ENCODE results near the gene FAM210B.
"Not testable (repeated sequence)": the region's sequence is repeated elsewhere in the genome, so short reads cannot be mapped to it uniquely, and the experiment has no call there.

Gene FAM210B, protein sequence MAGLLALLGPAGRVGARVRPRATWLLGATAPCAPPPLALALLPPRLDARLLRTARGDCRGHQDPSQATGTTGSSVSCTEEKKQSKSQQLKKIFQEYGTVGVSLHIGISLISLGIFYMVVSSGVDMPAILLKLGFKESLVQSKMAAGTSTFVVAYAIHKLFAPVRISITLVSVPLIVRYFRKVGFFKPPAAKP

DNA sequence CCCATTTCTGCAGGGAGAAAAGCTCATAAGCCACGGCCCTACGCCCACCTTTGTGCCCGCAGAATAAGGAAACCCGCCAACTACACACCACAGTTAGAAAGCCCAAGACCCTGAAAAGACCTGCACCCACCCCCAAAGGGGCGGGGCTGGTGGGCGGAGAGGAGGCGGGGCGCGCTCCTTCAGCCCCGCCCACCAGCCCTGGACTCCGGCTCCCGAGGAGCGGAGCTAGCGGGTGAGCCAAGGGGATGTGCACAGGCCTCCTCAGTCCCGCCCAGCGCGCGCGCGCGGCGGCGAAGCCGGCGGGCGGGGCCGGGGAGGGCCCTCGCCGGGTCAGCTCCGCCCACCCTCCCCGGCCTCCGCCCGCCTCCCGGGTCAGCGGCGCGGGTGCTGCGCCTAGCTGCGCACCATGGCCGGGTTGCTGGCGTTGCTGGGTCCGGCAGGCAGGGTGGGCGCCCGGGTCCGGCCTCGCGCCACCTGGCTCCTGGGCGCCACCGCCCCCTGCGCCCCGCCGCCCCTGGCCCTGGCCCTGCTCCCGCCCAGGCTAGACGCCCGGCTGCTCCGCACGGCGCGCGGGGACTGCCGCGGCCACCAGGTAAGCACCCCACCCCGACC lies at the start of gene FAM210B:
Gene FAM210B, plus strand, starts transcription at position 375 of the 612 bp plus-strand sequence. Its CDS starts 32 bp downstream, at position 407.
- peak; percentile 85 for DNase-seq

DNA sequence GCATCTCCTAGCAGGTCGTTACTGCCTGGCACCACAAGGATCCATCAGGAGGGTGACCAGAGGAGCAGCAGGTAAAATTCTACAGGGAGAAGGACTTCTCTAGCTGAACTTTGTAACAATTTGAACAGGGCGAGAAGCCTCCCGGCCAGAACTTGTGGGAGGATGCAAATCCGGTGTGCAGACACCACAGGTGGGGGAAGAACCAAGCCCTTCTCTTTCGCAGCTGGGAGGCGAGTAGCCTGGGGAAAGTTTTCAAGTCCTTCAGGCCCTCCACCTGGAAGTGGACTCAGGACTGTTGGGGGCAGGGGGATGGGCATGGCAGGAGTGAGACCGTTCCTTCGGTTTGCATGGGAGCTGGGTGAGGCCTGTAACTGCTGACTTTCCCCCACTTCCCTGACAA lies 42.7 kb upstream of the FAM210B start:
- DNase-seq = no peak

DNA sequence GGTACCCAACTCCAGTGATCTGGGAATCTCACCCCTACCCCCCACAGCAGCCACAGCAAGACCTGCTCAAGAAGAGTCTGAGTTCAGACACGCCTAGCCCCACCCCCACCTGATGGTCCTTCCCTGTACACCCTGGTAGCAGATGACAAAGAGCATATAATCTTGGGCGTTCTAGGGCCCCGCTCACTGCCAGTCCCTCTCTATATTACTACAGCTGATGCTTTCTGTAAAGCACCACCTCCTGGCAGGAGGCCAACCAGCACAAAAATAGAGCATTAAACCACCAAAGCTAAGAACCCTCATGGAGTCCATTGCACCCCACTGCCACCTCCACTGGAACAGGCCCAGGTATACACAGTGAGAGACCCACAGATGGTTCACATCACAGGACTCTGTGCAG lies 42.3 kb upstream of the FAM210B start:
- DNase-seq = no peak

DNA sequence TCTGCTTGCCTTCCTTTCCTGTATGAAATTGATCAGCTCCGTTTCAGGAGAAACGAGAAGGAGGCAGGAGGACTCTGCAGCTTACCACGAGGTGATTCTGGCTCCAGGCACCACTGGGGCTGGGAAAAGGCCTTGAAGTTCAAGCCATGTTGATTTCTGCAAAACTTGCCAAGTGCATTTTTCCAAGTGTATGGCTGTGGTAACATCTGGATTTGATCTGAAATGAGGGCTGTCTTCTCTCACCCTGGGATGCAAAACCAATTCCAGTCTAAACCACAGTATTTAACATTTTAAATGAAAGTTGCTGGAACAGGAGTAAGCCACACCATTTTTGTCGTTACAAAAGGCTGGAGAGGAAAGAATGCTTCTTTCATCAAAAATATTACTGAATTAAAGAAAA lies 36.1 kb upstream of the FAM210B start:
- no peak for DNase-seq

DNA sequence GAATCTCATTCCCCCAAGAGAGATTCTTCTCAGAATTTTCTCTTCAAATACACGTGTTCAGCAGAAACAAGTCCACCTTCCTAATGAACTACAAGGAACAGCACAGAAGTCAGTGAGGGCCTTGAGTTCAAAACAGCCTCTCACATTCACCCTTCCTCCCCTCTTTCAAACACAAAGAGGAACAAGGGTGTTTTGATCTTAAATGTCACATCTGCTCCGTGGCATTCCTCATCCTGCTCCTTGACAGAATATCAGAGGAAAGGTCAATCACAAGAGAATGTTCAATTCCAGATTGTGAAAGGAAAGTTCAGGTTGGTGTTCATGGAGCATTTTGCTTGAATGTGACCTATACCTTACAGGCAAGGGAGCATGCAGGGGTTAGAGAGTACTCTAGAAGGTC lies 35.6 kb upstream of the FAM210B start:
- no peak for DNase-seq

DNA sequence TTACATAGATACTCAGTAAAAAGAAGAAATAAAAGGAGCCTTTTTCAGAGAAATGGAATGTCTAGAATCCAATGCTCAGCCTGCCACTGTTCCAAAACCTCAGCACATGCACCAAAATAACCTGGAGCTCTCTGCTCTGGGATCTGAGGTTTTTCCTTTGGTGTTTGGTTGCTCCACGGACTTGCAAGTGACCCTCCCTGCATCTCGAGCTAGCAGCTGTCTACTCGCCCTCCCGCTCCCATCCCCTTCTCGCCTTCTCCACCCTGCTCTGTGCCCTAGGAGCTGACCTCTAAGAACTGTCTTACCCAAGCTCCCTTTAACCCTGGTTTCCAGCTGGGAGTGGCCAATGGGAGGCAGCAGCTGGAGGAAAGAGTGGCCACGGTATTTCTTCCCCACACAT lies 35.1 kb upstream of the FAM210B start:
- no peak for DNase-seq

DNA sequence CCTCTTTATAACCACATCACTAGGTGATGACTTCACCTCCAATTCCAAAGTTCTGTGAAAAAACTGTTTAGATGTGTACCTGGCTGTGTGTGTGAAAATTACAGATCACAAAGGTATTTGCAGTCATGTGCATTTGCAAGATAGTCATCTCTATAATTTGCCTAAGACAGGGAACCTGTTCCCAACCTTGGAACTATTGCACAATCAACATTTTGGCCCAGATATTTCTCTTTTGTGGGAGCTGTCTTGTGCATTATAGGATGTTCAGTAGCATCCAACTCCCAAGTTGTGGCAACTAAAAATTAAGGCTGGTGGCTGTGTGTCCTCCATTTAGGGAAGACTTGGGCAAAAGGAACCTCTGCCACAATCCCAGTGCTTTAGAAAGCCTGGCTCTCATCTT lies 34.0 kb upstream of the FAM210B start:
- DNase-seq = no peak

DNA sequence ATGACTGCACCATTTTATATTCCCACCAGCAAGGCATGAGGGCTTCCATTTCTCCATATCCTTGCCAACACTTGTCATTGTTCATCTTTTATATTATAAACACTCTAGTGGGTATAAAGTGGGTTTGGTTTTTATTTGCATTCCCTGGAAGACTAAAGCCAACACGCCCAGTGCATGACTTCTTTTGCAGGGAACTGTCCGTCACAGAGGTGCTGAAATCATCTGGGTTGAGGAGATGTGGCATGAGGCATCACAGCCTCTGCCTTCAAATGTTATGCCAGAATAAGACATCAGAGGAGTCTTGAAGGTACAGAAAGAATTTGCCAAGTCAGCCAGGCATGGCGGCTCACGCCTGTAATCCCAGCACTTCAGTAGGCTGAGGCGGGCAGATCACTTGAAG lies 29.9 kb upstream of the FAM210B start:
- DNase-seq = no peak

DNA sequence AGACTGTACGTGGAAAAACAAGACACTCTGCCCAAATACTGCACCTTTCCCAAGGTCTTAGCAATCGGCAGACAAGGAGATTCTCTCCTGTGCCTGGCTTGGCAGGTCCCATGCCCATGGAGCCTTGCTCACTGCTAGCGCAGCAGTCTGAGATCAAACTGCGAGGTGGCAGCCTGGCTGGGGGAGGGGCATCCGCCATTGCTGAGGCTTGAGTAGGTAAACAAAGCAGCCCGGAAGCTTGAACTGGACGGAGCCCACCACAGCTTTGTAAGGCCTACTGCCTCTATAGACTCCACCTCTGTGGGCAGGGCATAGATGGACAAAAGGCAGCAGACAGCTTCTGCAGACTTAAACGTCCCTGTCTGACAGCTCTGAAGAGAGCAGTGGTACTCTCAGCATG lies 22.1 kb upstream of the FAM210B start:
- DNase-seq = not testable (repeated sequence)

DNA sequence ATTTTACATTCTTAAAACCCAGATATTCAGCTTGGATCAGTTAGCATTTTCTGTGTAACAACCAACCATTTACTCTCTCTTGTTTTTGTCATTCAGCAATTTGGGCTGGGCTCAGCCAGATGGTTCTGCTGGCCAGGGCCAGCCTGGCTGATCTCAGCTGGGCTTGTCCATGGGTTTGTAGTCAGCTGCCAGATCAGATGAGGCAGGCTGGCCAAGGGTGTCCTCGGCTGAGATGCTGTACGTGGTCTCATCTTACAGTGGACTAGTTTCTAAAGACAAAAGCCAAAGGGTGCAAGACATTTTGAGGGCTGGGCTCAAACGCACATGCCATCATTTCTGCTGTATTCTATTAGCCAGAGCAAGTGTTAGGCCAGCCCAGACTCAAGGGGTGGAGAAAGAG lies 16.0 kb upstream of the FAM210B start:
- DNase-seq = no peak

DNA sequence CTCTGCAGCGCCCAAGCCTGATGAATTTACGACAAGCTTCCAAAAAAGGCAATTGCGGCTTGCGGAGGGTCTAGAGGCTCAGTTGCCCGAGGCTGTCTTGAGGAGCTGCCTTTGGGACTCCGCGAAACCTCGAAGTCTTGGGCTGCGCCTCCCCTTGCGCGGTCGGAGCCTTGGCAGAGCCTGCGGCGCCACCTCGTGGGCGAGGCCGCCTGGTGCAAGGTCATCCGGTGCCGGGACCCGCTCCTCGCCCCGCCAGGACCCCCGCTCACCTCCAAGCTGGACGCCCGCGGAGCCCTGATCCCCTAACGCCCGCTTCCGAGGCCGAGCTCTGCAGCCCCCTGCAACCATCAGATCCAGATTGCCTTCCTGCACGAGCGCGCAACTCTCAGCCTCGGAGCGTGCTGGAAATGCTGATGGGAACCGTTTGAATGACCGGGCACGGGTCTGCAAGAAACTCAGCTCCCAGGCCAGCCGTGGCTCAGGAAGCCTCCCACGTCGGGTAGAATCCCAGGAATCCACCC lies 14.9 kb upstream of the FAM210B start:
- no peak for DNase-seq

DNA sequence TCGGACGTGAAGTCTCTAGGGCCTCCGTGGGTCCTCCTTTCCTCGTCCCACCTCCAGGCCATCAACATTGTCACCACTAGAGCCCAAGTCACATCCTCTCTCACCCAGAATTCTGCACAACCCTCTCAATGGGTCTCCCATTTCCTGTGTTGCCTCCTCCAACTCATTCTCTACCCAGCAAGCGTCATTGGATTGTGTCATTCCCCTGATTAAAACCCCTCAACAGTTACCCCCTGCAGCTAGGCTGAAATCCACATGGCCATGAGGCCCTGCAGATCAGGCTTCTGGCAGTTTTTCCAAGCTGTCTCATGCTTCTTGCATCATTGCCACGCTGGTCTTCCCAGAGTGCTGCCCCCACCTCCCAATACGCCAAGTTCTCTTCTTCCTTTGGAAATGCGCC lies 12.9 kb upstream of the FAM210B start:
- no peak for DNase-seq

DNA sequence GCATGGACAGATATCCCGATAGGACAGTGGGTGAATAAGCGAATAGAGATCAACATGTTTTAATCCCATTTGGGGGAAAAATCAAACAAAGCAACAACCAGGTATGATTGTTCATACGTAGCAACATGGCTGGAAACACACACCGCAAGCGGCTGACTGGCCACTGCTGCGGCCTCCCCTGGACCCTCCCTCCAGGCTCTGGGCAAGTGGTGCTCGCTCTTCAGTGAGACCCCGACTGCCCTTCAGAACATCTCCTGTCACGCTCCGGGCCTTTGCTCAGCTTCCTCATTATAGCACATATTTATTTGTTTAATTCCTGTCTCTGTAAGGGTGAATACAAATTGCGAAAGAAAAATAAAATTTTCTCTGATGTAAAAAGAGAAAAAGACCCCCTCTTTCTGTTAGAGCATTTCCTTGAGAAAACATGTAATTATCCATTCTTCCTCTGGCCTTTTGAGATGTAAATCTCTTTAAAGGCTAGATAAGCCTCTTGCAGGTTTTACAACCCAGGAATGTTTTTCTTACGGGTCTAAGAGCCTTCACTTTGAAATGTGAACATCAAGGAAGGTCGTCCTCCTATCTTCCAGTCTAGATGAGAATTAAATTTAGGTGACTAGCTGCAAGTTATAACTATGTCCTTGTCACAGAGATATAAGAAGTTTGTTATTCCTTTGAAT lies 11.0 kb upstream of the FAM210B start:
- no peak for DNase-seq

DNA sequence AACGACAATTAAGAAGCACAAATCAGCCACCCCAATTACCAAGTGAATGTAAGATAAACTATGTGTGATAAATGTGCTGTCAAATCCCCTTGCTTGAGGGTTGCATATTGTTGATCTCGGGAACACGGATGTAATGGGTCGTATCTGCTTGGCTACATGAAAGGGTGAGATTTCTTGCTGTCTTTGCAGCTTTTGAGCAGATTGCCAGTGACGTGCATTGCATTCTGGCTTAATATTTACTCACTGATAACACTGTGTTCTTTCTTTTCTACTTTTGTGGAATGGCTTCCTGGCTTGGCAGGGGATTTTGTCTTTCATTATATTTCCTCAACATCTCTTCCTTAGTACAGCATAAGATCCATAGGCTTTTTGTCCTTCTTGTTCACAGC lies 10.5 kb upstream of the FAM210B start:
- DNase-seq = no peak

DNA sequence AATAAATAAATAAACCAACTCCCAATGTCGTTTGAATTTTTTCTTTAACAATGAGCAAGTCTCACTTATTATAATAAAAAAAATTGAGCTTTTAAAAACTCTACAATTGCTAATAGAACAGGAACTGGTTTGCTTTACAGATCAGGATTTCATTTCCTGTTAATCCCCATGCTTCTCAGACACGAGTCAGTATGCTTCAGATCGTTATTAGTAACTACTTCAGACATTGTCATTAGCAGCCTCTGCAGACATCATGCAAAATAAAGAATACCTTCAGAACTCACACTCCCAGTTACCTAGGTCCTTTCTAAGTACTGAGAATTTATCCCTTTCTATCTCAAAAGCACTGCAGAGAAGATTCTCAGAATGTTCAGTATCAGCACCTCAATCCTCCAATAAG lies 10.0 kb upstream of the FAM210B start:
- DNase-seq = no peak

DNA sequence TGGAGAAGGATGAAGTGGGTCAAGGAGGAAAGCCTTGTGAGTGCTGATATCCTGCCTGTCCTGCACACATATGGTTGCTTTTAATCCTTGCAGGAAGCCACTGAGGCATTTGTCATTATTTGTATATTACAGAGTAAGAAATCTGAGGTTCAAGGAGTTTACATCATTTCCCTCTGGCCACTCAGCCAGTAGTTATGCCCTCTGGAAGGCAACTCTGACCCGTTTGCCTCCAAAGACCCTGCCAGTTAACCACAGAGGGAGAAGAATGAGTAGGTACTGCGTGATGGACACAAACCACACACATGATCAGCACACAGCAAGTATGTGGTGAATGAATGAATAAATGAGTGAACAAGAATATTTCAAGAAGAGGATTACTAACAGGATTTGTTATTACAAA lies 7.9 kb upstream of the FAM210B start:
- DNase-seq = no peak

DNA sequence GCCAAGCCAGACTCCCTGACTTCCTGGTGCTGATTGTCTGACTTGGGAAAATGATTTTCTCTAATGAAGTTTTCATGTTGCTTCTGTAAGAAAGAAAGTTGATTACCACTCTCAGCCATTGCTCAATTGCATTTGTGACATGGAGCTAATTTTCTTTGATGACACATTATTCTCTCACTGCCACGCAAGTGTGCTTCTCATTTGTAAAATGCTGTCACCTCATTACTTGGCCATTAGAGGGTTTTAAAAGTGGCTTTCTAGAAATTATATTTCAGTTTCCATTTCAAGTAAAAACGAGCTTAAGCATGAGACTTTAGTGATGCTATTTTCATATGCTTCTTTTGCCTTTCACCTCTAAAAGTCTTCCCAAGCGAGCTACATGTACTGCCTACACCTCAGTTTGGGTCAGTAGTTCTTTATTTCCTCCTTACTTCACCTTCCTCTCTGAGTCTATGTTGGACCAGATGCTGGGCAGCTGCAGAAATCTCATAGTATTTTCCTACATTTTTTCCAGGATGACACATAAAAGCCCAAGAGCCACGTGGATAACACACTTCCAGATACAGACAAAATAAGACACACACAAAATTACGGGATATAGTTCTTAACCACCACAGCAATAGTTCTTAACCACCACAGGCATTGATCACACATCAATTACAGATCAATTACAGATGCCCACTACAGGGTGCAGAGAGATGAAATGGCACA lies 6.3 kb upstream of the FAM210B start:
- DNase-seq = no peak

DNA sequence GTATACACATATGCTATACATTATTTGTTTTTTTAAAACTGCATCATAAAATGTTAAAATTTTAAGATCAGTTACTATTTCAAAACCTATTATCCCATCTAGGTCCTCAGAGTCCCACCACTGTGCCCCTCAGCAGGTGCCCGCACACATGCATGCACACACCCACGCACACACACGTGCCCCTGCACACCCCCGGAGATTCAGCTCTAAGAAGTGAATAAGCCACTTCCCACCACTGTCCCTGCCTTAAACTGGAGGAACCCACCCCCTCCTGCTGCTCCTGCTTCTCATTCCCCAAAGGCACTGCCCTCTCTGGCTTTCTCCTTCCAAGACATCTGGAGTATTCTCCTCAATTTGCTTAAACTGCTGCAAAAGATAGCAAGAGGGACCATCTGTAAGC lies 5.4 kb upstream of the FAM210B start:
- no peak for DNase-seq

DNA sequence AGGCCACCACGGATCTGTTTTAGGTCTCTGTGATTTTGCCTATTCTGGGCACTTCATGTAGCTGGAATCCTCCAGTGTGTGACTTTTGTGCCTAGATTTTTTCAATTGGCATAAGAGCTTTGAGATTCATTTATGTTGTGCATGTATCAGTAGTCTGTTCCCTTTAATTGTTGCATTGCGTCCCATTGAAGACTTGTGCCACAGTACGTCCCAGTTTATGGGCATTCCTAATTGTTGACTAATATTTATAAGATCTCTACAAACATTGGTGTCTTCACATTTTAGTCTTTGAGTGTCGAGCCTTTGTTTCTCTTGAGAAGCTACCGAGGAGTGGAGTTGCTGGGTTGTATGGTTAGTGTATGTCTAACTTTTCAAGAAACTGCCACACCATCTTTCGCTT lies 704 bp upstream of the FAM210B start:
- no peak for DNase-seq

DNA sequence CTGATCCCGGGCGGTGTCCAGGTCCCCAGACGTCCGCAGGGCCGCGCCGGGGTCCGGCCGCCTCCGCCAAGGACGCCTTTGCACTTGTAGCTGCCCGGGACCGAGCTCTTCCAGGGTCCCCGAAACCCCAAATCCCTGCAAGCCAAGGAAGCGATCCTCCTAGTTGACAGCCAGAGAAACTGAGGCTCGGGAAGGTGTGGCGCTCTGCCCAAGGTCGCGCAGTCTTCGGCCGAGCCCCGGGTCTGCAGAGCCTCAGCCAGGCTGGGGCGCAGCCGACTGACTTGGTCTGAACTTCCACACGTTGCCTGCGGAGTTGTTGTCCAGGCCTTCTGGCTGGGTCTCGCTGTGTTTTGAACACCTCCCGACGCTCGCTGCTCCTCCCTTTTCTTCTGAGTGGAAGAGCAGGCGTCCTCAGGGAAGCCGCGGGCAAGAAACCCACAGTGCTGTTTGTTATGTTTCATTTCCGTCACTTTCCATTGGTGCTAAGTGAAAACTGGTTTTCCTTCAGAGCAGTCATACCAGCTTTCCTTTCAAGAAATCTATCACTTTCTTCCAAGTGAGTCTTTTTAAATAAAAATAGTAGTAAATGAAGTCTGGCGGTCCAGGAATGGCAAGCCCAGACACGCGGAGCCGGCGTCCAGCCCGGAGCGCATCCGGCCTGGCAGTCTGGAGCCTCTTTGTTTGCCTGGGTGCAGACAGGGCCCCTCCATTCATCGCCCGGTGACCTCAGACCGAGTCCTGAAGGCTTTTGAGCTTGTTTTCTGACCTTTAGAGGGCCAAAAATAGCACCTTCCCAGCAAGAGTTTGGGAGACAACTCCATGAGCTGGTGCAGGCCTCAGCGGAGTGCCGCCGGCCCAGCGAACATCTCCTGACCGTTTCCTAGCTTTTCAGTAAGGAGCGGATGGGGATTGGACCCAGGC lies 698 bp downstream of the FAM210B start:
- DNase-seq = no peak

DNA sequence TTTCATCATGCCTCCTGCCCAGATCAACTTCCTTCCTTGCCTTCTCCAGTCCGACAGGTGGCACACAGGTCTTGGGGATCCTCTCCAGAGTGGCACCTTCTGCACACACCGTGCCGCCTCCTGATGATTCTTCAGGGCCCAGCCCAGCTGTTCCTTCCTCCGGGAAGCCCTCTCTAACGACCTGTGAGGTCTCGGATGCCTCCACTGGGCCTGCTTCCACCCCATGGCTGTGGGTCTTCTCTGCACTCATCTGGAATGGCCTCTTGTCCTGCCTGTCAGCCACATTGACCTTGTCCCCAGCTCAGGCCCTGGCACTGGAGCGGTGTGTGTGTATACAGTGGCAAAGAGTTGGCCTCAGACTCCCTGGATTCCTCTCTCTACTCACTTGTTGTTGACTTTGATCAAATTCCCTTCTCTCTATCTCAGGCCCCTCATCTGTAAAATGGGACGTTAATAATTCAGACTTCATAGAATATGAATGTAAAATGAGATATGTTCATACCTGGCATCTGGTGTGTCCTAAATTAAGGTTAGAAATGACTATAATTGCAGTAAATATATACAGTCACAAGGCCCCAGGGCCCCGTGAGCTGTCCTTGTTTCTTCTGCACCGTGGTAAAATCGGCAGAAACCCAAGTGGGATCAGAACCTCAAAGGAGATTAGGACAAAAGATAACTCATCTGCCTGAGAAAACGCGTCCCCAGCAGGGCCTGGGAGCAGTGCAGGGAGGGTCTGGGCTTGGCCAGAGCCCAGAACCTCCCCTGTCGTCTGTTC lies 1.5 kb downstream of the FAM210B start:
- DNase-seq = no peak

DNA sequence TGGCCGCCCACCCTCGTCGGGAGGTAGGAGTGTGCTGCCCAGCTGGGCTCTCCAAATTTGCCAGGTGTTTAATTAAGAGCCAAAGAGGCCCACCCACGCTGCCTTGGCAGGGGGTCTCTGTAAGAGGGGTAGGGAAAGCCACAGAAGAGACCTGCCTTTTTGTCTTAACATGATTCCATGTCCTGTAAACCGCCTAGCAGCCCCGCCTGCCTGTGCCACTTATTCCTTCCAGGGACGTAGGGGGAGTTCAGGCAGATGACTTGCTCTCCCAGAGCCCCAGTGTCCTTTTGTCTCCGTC lies 2.1 kb downstream of the FAM210B start:
- DNase-seq = no peak

Data from NCI-H1092 treated with DMSO at 0.1 percent for 48 hours (cell line).